SK-N-SH treated with all-trans-retinoic acid at 6 μM for 48 hours (cell line): ENCODE measurements around the gene STIMATE.

Experiments used
- ATAC-seq: fragments of 200-7000 bp; cut with Tn5 transposase; 3 replicates; pipeline ENCODE4 v1.9.1; 2020; ENCODE audit warnings: mild to moderate bottlenecking, moderate library complexity
- ARNTL ChIP-seq: fragments of 450-650 bp; formaldehyde crosslinking; IDR thresholded peaks from 2 replicates; pipeline ENCODE4 v1.5.0; 2020; ENCODE audit warnings: low read depth, mild to moderate bottlenecking, moderate library complexity, borderline replicate concordance
- BACH2 ChIP-seq: fragments of 250-450 bp; sonication (Bioruptor Pico); IDR thresholded peaks from 2 replicates; pipeline ENCODE4 v1.9.0; 2021; ENCODE audit warnings: mild to moderate bottlenecking, borderline replicate concordance
- CSDC2 ChIP-seq: fragments of 250-450 bp; sonication (Bioruptor Pico); IDR thresholded peaks from 2 replicates; pipeline ENCODE4 v1.5.0; 2020; ENCODE audit warnings: mild to moderate bottlenecking, moderate library complexity
- ESRRG ChIP-seq: fragments of 250-450 bp; sonication (Bioruptor Pico); IDR thresholded peaks from 2 replicates; pipeline ENCODE4 v1.6.1; 2021; ENCODE audit warnings: mild to moderate bottlenecking
- GLIS3 ChIP-seq: fragments of 250-450 bp; sonication (Bioruptor Pico); IDR thresholded peaks from 2 replicates; pipeline ENCODE4 v1.5.0; 2020; ENCODE audit warnings: mild to moderate bottlenecking, moderate library complexity
- OSR1 ChIP-seq: fragments of 250-450 bp; sonication (Bioruptor Pico); IDR thresholded peaks from 2 replicates; pipeline ENCODE4 v1.8.0; 2022; ENCODE audit warnings: moderate library complexity, mild to moderate bottlenecking, inconsistent platforms
- PPARA ChIP-seq: fragments of 250-450 bp; sonication (Bioruptor Pico); IDR thresholded peaks from 2 replicates; pipeline ENCODE4 v1.5.0; 2020; ENCODE audit warnings: mild to moderate bottlenecking, borderline replicate concordance
- SNAI2 ChIP-seq: fragments of 250-450 bp; sonication (Bioruptor Pico); IDR thresholded peaks from 2 replicates; pipeline ENCODE4 v1.5.0; 2020; ENCODE audit warnings: mild to moderate bottlenecking, moderate library complexity
- TCF4 ChIP-seq: fragments of 250-450 bp; sonication (Bioruptor Pico); IDR thresholded peaks from 2 replicates; pipeline ENCODE4 v1.8.0; 2021; ENCODE audit warnings: mild to moderate bottlenecking, moderate library complexity, borderline replicate concordance
- TOX ChIP-seq: fragments of 250-450 bp; sonication (Bioruptor Pico); IDR thresholded peaks from 2 replicates; pipeline ENCODE4 v1.8.0; 2021; ENCODE audit warnings: mild to moderate bottlenecking, moderate library complexity, borderline replicate concordance
- ZC3H10 ChIP-seq: fragments of 250-450 bp; sonication (Bioruptor Pico); IDR thresholded peaks from 2 replicates; pipeline ENCODE4 v1.5.1; 2021; ENCODE audit warnings: mild to moderate bottlenecking, moderate library complexity
- ZFP3 ChIP-seq: fragments of 250-450 bp; sonication (Bioruptor Pico); IDR thresholded peaks from 2 replicates; pipeline ENCODE4 v1.5.0; 2020; ENCODE audit warnings: mild to moderate bottlenecking, moderate library complexity
- ZFP30 ChIP-seq: fragments of 450-650 bp; formaldehyde crosslinking; IDR thresholded peaks from 2 replicates; pipeline ENCODE4 v1.5.0; 2022; ENCODE audit warnings: mild to moderate bottlenecking, moderate library complexity
- ZNF565 ChIP-seq: fragments of 450-650 bp; formaldehyde crosslinking; conservative IDR thresholded peaks from 2 replicates; pipeline ENCODE4 v1.5.0; 2020; ENCODE audit warnings: low read depth, mild to moderate bottlenecking, moderate library complexity
- ZNF70 ChIP-seq: fragments of 450-650 bp; formaldehyde crosslinking; IDR thresholded peaks from 2 replicates; pipeline ENCODE4 v1.5.0; 2020; ENCODE audit warnings: mild to moderate bottlenecking, moderate library complexity
- ZNF8 ChIP-seq: fragments of 450-650 bp; formaldehyde crosslinking; IDR thresholded peaks from 2 replicates; pipeline ENCODE4 v1.5.0; 2020; ENCODE audit warnings: mild to moderate bottlenecking, moderate library complexity
- TF ChIP-seq, protein P1 (sequence below): fragments of 250-450 bp; sonication (Bioruptor Pico); IDR thresholded peaks from 2 replicates; pipeline ENCODE4 v1.5.0; 2020; ENCODE audit warnings: mild to moderate bottlenecking, moderate library complexity
- TF ChIP-seq, protein P2 (sequence below): fragments of 250-450 bp; sonication (Bioruptor Pico); IDR thresholded peaks from 2 replicates; pipeline ENCODE4 v1.8.0; 2021; ENCODE audit warnings: low read depth, mild to moderate bottlenecking, moderate library complexity, borderline replicate concordance
- TF ChIP-seq, protein P3 (sequence below): fragments of 250-450 bp; sonication (Bioruptor Pico); IDR thresholded peaks from 2 replicates; pipeline ENCODE4 v1.5.1; 2021; ENCODE audit warnings: mild to moderate bottlenecking, moderate library complexity
- TF ChIP-seq, protein P4 (sequence below): fragments of 250-450 bp; sonication (Bioruptor Pico); IDR thresholded peaks from 2 replicates; pipeline ENCODE4 v1.5.1; 2020; ENCODE audit warnings: low read depth, mild to moderate bottlenecking, moderate library complexity

The STIMATE gene

DNA sequence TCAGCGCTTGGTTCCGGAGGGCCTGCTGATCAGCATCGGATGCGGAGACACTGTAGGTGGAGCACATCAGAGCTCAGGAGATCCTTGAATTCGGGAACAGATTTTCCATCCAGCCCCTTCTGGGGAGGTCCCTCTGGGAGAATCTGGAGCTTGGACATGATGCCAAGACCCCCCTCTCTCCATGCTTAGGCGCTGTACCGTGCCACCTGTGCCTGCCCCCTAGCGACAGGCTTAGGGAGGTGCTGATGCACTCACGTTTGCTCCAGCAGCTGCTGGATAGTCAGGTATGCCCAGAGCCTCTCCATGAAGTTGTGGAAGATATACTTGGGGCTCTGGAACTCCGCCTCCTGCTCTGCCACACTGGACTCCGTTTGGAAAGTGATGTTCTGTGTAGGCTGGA, 76.6 kb downstream of the STIMATE start:
- no peak for TF ChIP-seq ZFP30 (CRISPR knock-in tag)
- ATAC-seq: peak; percentile 64

DNA sequence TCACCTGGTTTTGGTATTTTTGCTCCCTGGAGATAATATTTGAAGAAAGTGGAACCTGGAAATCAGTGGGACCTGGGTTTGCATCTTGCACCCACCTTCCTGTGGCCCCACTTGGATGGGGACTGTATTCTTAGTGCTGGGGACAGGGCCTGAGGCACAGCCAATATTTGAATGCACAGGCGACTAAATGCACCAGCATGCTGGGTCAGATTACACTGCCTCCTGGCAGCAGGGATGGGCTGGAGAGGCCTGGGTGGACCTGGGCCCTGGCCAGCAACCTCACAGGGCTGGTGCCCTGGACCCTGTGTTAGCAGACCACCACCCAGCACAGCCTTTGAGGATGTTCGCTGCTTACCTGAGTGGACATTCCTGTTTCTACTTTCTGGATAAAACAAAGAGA, 77.4 kb downstream of the STIMATE start:
- TF ChIP-seq, protein P1, sequence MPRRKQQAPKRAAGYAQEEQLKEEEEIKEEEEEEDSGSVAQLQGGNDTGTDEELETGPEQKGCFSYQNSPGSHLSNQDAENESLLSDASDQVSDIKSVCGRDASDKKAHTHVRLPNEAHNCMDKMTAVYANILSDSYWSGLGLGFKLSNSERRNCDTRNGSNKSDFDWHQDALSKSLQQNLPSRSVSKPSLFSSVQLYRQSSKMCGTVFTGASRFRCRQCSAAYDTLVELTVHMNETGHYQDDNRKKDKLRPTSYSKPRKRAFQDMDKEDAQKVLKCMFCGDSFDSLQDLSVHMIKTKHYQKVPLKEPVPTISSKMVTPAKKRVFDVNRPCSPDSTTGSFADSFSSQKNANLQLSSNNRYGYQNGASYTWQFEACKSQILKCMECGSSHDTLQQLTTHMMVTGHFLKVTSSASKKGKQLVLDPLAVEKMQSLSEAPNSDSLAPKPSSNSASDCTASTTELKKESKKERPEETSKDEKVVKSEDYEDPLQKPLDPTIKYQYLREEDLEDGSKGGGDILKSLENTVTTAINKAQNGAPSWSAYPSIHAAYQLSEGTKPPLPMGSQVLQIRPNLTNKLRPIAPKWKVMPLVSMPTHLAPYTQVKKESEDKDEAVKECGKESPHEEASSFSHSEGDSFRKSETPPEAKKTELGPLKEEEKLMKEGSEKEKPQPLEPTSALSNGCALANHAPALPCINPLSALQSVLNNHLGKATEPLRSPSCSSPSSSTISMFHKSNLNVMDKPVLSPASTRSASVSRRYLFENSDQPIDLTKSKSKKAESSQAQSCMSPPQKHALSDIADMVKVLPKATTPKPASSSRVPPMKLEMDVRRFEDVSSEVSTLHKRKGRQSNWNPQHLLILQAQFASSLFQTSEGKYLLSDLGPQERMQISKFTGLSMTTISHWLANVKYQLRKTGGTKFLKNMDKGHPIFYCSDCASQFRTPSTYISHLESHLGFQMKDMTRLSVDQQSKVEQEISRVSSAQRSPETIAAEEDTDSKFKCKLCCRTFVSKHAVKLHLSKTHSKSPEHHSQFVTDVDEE: no peak
- TF ChIP-seq ZFP3 (no peak), ZC3H10 (no peak), TOX (CRISPR knock-in tag) (no peak), ZNF8 (CRISPR knock-in tag) (no peak), ARNTL (CRISPR knock-in tag) (no peak), ZFP30 (CRISPR knock-in tag) (no peak)
- TF ChIP-seq, protein P2, sequence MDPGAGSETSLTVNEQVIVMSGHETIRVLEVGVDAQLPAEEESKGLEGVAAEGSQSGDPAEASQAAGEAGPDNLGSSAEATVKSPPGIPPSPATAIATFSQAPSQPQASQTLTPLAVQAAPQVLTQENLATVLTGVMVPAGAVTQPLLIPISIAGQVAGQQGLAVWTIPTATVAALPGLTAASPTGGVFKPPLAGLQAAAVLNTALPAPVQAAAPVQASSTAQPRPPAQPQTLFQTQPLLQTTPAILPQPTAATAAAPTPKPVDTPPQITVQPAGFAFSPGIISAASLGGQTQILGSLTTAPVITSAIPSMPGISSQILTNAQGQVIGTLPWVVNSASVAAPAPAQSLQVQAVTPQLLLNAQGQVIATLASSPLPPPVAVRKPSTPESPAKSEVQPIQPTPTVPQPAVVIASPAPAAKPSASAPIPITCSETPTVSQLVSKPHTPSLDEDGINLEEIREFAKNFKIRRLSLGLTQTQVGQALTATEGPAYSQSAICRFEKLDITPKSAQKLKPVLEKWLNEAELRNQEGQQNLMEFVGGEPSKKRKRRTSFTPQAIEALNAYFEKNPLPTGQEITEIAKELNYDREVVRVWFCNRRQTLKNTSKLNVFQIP: no peak
- TF ChIP-seq, all 23 proteins: peak for 0
- peak; percentile 41; the same call in 2 of the 3 replicates for ATAC-seq

DNA sequence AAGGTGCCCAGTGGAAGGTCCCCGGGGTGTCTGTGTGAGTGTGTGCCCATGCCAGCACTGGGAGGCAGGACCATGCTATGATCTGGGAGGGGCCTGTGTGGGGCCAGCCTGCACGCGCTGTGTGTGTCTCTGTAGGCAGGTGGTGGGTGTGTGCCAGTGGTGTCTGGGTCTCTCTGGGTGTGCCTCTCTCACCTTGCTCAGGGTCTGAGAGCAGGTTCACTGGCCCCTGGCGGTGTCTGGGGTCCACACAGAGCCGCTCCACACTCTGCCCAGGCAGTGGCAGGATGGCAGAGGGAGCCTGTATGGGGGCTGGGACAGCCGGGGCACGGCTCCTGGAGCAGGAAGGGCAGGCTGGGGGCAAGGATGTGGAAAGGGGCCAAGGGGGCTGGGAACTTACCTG, 79.5 kb downstream of the STIMATE start:
- TF ChIP-seq PPARA (CRISPR knock-in tag): no peak
- TF ChIP-seq ARNTL (CRISPR knock-in tag): no peak
- no peak for TF ChIP-seq CSDC2
- TF ChIP-seq ZNF70 (CRISPR knock-in tag): no peak
- no peak for TF ChIP-seq OSR1
- TF ChIP-seq ESRRG (CRISPR knock-in tag): no peak
- TF ChIP-seq, protein P3, sequence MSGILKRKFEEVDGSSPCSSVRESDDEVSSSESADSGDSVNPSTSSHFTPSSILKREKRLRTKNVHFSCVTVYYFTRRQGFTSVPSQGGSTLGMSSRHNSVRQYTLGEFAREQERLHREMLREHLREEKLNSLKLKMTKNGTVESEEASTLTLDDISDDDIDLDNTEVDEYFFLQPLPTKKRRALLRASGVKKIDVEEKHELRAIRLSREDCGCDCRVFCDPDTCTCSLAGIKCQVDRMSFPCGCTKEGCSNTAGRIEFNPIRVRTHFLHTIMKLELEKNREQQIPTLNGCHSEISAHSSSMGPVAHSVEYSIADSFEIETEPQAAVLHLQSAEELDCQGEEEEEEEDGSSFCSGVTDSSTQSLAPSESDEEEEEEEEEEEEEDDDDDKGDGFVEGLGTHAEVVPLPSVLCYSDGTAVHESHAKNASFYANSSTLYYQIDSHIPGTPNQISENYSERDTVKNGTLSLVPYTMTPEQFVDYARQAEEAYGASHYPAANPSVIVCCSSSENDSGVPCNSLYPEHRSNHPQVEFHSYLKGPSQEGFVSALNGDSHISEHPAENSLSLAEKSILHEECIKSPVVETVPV: no peak
- TF ChIP-seq, protein P4, sequence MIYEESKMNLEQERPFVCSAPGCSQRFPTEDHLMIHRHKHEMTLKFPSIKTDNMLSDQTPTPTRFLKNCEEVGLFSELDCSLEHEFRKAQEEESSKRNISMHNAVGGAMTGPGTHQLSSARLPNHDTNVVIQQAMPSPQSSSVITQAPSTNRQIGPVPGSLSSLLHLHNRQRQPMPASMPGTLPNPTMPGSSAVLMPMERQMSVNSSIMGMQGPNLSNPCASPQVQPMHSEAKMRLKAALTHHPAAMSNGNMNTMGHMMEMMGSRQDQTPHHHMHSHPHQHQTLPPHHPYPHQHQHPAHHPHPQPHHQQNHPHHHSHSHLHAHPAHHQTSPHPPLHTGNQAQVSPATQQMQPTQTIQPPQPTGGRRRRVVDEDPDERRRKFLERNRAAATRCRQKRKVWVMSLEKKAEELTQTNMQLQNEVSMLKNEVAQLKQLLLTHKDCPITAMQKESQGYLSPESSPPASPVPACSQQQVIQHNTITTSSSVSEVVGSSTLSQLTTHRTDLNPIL: no peak
- no peak for TF ChIP-seq ZC3H10
- no peak for TF ChIP-seq ZNF565 (CRISPR knock-in tag)
- no peak for TF ChIP-seq BACH2 (CRISPR knock-in tag)
- no peak for TF ChIP-seq GLIS3
- TF ChIP-seq TOX (CRISPR knock-in tag): no peak
- no peak for TF ChIP-seq ZFP30 (CRISPR knock-in tag)
- no peak for ATAC-seq

DNA sequence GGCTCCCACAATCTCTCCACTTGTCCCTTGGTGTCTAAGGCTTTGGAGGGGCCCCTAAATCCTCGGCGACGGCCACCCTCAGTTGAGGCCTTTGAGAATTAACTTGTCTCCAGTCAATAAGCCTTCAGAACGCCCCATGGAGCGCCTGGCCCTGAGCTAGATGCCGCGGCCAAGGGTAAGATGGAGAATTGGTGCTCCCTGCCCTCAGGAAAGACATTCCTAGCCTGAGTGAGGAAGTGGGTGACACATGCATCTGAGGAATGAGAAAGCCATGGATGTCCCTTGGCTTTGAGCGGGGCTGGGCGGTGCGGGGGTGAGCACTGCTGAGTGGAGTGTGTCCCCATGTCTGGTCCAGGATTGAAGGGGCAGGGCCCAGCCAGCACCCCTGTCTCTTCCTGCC, 80.1 kb downstream of the STIMATE start:
- TF ChIP-seq ZC3H10 (no peak), OSR1 (no peak), ZNF565 (CRISPR knock-in tag) (no peak), ARNTL (CRISPR knock-in tag) (no peak)
- no peak for ATAC-seq

DNA sequence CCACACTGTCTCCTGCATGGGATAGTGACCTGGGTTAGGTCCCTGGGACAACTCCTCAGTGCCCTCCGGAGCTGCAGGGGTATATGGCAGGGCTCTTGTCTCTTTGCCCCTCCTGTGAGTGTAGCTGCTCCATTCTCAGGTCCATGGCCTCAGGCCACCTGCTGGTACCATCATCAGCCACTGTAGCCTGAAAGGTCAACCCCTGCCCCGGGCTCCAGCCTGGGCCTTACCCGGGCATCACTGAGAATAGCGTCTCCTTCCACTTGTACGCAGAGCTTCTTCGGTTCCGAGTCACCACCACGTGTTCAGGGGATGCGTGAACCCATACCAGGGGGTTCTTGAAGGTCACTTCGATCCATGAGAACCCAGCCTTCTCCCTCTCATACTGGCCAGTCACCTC, 80.7 kb downstream of the STIMATE start:
- no peak for TF ChIP-seq BACH2 (CRISPR knock-in tag)
- TF ChIP-seq, all 23 proteins: peak for 0
- no peak for ATAC-seq

DNA sequence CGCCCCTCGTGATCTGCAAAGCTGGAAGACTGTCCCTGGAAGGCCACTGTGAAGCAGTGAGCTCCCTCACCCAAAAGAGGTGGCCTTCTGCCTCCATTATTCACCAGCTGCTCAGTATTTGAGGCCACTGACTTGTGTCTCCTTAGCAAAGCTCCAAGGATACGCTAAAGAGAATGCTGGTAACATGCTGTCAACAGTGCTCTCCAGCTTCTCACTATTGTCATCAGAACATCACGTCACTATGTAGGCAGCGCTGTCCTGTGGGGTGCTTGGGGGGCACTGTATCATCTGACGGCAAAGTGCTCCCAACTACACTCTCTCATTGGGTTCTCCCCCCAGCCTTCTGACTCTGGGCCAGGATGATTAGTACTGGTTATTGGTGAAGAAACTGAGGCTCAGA, 81.1 kb downstream of the STIMATE start:
- TF ChIP-seq CSDC2 (no peak), SNAI2 (CRISPR knock-in tag) (no peak), ZNF8 (CRISPR knock-in tag) (no peak), ZFP3 (no peak), GLIS3 (no peak), ZNF70 (CRISPR knock-in tag) (no peak), TCF4 (CRISPR knock-in tag) (no peak), PPARA (CRISPR knock-in tag) (no peak)
- TF ChIP-seq, protein P3: no peak
- TF ChIP-seq, protein P2: no peak
- TF ChIP-seq, protein P4: no peak
- TF ChIP-seq, all 23 proteins: peak for 0

More for the DNA sequence above, 81.1 kb downstream of the STIMATE start:
- no peak for ATAC-seq
